ENCODE measurements around the gene RABGGTA. TPM values are rescaled to one million over a fixed set of nuclear protein-coding genes. Genes with fewer than 3 reads are reported as not detected.

The RABGGTA gene
- total and polyA plus RNA-seq, 2 experiments from 2014 or later = 17.6 to 20.7 TPM

DNA sequence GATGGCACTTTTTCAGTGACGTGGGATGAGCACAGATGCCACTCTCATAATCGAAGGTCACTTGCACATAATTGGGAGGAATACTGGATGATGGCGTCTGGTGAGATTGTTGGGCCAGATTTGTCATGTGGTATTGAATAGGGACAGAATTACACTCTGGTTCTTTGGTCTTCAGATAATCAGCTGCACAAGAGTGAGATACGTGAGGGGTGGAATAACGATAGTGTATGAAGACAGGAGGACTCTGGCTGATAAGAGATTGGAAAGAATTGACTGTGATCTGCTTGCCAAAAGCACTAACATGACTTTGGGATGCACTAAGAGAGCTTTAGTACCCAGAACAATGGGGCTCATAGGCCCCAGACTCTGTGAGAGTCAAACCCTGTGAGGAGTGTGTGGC lies 7.0 kb upstream of the RABGGTA start:
- no peak overlapping the region for H3K4me3 ChIP-seq
- H3K36me3 ChIP-seq (ENCODE audit: insufficient read depth) = no peaks in the 10 kb centered on the region
- H3K27ac Mint-ChIP-seq = no peak overlapping the region
- TF ChIP-seq CREB1 (CRISPR knock-in tag; IDR thresholded peaks at IDR 0.05; ENCODE audit: low read depth) (no peak), NANOG (IDR thresholded peaks at IDR 0.05; ENCODE audit: borderline replicate concordance) (no peak), POLR2AphosphoS5 (IDR thresholded peaks at IDR 0.05; ENCODE audit: low read depth) (no peak), ZNF114 (CRISPR knock-in tag; IDR thresholded peaks at IDR 0.05) (no peak), ZNF331 (CRISPR knock-in tag; IDR thresholded peaks at IDR 0.05; ENCODE audit: low read depth) (no peak), STAT1 (IDR thresholded peaks at IDR 0.05; ENCODE audit: unreplicated experiment) (no peak), JUNB (IDR thresholded peaks at IDR 0.05; ENCODE audit: unreplicated experiment) (no peak), CTCF (conservative IDR thresholded peaks at IDR 0.05; ENCODE audit: low read depth in 2 of 2) (no peak), EZH2 (IDR thresholded peaks at IDR 0.05; ENCODE audit: low read depth, unreplicated experiment) (no peak), ZNF462 (CRISPR knock-in tag; IDR thresholded peaks at IDR 0.05) (no peak), EZH2phosphoT487 (IDR thresholded peaks at IDR 0.05; ENCODE audit: unreplicated experiment) (no peak)
- TF ChIP-seq, protein P1, sequence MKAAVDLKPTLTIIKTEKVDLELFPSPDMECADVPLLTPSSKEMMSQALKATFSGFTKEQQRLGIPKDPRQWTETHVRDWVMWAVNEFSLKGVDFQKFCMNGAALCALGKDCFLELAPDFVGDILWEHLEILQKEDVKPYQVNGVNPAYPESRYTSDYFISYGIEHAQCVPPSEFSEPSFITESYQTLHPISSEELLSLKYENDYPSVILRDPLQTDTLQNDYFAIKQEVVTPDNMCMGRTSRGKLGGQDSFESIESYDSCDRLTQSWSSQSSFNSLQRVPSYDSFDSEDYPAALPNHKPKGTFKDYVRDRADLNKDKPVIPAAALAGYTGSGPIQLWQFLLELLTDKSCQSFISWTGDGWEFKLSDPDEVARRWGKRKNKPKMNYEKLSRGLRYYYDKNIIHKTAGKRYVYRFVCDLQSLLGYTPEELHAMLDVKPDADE (IDR thresholded peaks at IDR 0.05) = no peak
- TF ChIP-seq, protein P2, sequence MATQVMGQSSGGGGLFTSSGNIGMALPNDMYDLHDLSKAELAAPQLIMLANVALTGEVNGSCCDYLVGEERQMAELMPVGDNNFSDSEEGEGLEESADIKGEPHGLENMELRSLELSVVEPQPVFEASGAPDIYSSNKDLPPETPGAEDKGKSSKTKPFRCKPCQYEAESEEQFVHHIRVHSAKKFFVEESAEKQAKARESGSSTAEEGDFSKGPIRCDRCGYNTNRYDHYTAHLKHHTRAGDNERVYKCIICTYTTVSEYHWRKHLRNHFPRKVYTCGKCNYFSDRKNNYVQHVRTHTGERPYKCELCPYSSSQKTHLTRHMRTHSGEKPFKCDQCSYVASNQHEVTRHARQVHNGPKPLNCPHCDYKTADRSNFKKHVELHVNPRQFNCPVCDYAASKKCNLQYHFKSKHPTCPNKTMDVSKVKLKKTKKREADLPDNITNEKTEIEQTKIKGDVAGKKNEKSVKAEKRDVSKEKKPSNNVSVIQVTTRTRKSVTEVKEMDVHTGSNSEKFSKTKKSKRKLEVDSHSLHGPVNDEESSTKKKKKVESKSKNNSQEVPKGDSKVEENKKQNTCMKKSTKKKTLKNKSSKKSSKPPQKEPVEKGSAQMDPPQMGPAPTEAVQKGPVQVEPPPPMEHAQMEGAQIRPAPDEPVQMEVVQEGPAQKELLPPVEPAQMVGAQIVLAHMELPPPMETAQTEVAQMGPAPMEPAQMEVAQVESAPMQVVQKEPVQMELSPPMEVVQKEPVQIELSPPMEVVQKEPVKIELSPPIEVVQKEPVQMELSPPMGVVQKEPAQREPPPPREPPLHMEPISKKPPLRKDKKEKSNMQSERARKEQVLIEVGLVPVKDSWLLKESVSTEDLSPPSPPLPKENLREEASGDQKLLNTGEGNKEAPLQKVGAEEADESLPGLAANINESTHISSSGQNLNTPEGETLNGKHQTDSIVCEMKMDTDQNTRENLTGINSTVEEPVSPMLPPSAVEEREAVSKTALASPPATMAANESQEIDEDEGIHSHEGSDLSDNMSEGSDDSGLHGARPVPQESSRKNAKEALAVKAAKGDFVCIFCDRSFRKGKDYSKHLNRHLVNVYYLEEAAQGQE (IDR thresholded peaks at IDR 0.05; ENCODE audit: unreplicated experiment) = no peak
- H4K20me1 ChIP-seq (replicated peaks; ENCODE audit: insufficient read depth) = no peaks in the 10 kb centered on the region; the same call in 1 of the 2 replicates
- H3K9me3 Mint-ChIP-seq = no peaks in the 10 kb centered on the region
- DNase-seq (ENCODE audit: low spot score) = no peak
- H3K9me2 ChIP-seq (ENCODE audit: insufficient read depth) = no peaks in the 10 kb centered on the region
- H3K27me3 ChIP-seq (ENCODE audit: insufficient read depth) = no peaks in the 10 kb centered on the region
- ATAC-seq = no peak
- H3K79me2 ChIP-seq (replicated peaks; ENCODE audit: insufficient read depth) = no peaks in the 10 kb centered on the region
- no peak overlapping the region for H2AFZ ChIP-seq
- no peaks in the 10 kb centered on the region for H3F3A ChIP-seq (replicated peaks; ENCODE audit: low read depth)
- H3K4me2 ChIP-seq = no peak overlapping the region
- H3K4me1 Mint-ChIP-seq = peaks cover 9% of the 10 kb centered on the region; the same call in 2 of the 3 replicates
- no peak overlapping the region for H3K27ac ChIP-seq (ENCODE audit: low read depth)
- H3K27me3 Mint-ChIP-seq (ENCODE audit: insufficient read depth, low read depth, poor library complexity) = peaks cover 10% of the 10 kb centered on the region
- H3K4me1 ChIP-seq (ENCODE audit: insufficient read depth) = 0 out of 2 replicates have a peak, but pooled peaks cover 6% of the 10 kb centered on the region
- H3K36me3 Mint-ChIP-seq (ENCODE audit: low read depth) = no peaks in the 10 kb centered on the region
- H3K4me3 Mint-ChIP-seq = no peak overlapping the region; the same call in 2 of the 3 replicates

Data from GM23338 (cell line).